ENCODE results near the gene ACADSB.

Gene ACADSB

GRCh38 chr10:123024540-123024939 is 15.7 kb downstream of the ACADSB start:
- DNase-seq (ENCODE audit: low spot score) = no peak
- no peak for TF ChIP-seq CTCF (IDR thresholded peaks at IDR 0.05; ENCODE audit: extremely low read depth, missing control alignments)

GRCh38 chr10:123026302-123026701 is 17.5 kb downstream of the ACADSB start:
- TF ChIP-seq CTCF (IDR thresholded peaks at IDR 0.05; ENCODE audit: extremely low read depth, missing control alignments) = no peak
- no peak for DNase-seq (ENCODE audit: low spot score)

- no peak for DNase-seq (ENCODE audit: low spot score)
- TF ChIP-seq CTCF (IDR thresholded peaks at IDR 0.05; ENCODE audit: extremely low read depth, missing control alignments) = no peak
These were observed 19.1 kb downstream of the ACADSB start for GRCh38 chr10:123027861-123028260.

- DNase-seq (ENCODE audit: low spot score) = no peak
- TF ChIP-seq CTCF (IDR thresholded peaks at IDR 0.05; ENCODE audit: extremely low read depth, missing control alignments) = no peak
These were observed 22.3 kb downstream of the ACADSB start for GRCh38 chr10:123031124-123031523.

- no peak for DNase-seq (ENCODE audit: low spot score)
- no peak for TF ChIP-seq CTCF (IDR thresholded peaks at IDR 0.05; ENCODE audit: extremely low read depth, missing control alignments)
These were observed 25.5 kb downstream of the ACADSB start for GRCh38 chr10:123034332-123034731.

GRCh38 chr10:123035467-123036086 is 26.8 kb downstream of the ACADSB start:
- TF ChIP-seq CTCF (IDR thresholded peaks at IDR 0.05; ENCODE audit: extremely low read depth, missing control alignments) = no peak
- DNase-seq (ENCODE audit: low spot score) = no peak

- no peak for TF ChIP-seq CTCF (IDR thresholded peaks at IDR 0.05; ENCODE audit: extremely low read depth, missing control alignments)
- no peak for DNase-seq (ENCODE audit: low spot score)
These were observed 30.2 kb downstream of the ACADSB start for GRCh38 chr10:123038782-123039631.
